GM23338 (cell line): ENCODE data around the gene TNFAIP8L3. TPM values are rescaled to one million over a fixed set of nuclear protein-coding genes. Genes with fewer than 3 reads are reported as not detected.

ENCODE experiments used
- ATAC-seq: fragments of 200-7000 bp; cut with Tn5 transposase; 3 replicates; pipeline ENCODE4 v1.9.1; 2020
- DNase-seq: peaks from one replicate; pipeline ENCODE4 v3.0.0-alpha.2; 2015; ENCODE audit warnings: low spot score
- H2AFZ ChIP-seq: fragments of 200-600 bp; sonication (generic); 2 replicates; pipeline ENCODE4 v1.8.0; 2016; ENCODE audit warnings: antibody characterized with exemption, mild to moderate bottlenecking, moderate library complexity
- H3F3A ChIP-seq: fragments of 200-600 bp; sonication (generic); replicated peaks from 2 replicates; pipeline ENCODE4 v1.8.0; 2017; ENCODE audit warnings: antibody characterized with exemption, mixed run types, low read depth
- H3K27ac ChIP-seq: fragments of 200-600 bp; sonication (generic); 2 replicates; pipeline ENCODE4 v1.6.1; 2016; ENCODE audit warnings: low read depth
- H3K27me3 ChIP-seq: fragments of 200-600 bp; sonication (generic); 2 replicates; pipeline ENCODE4 v1.8.0; 2016; ENCODE audit warnings: mild to moderate bottlenecking, mixed run types, moderate library complexity; ENCODE audit not compliant: insufficient read depth
- H3K36me3 ChIP-seq: fragments of 200-600 bp; sonication (generic); 2 replicates; pipeline ENCODE4 v1.8.0; 2016; ENCODE audit warnings: mild to moderate bottlenecking; ENCODE audit not compliant: insufficient read depth
- H3K4me1 ChIP-seq: fragments of 200-600 bp; sonication (generic); 2 replicates; pipeline ENCODE4 v1.8.0; 2016; ENCODE audit warnings: mild to moderate bottlenecking, moderate library complexity; ENCODE audit not compliant: insufficient read depth
- H3K4me2 ChIP-seq: fragments of 200-600 bp; sonication (generic); 2 replicates; pipeline ENCODE4 v1.7.1; 2017; ENCODE audit warnings: mixed run types
- H3K4me3 ChIP-seq: fragments of 200-600 bp; sonication (generic); 2 replicates; pipeline ENCODE4 v1.6.1; 2016; ENCODE audit warnings: mixed run types
- H3K79me2 ChIP-seq: fragments of 200-600 bp; sonication (generic); replicated peaks from 2 replicates; pipeline ENCODE4 v1.8.0; 2017; ENCODE audit warnings: mild to moderate bottlenecking; ENCODE audit not compliant: insufficient read depth
- H3K9me2 ChIP-seq: fragments of 200-600 bp; sonication (generic); 2 replicates; pipeline ENCODE4 v1.8.0; 2017; ENCODE audit not compliant: insufficient read depth
- H4K20me1 ChIP-seq: fragments of 200-600 bp; sonication (generic); replicated peaks from 2 replicates; pipeline ENCODE4 v1.8.0; 2017; ENCODE audit warnings: mild to moderate bottlenecking; ENCODE audit not compliant: insufficient read depth
- H3K27ac Mint-ChIP-seq: 2 replicates; pipeline ENCODE4 v1.8.0; 2020; ENCODE audit warnings: inconsistent platforms, mild to moderate bottlenecking, moderate library complexity, mixed read lengths
- H3K27me3 Mint-ChIP-seq: 3 replicates; pipeline ENCODE4 v1.8.0; 2022; ENCODE audit warnings: low read depth, mild to moderate bottlenecking, moderate library complexity, mixed read lengths, inconsistent platforms; ENCODE audit not compliant: insufficient read depth, poor library complexity
- H3K36me3 Mint-ChIP-seq: 3 replicates; pipeline ENCODE4 v1.8.0; 2021; ENCODE audit warnings: low read depth, mild to moderate bottlenecking, inconsistent platforms, moderate library complexity, mixed read lengths
- H3K4me1 Mint-ChIP-seq: 3 replicates; pipeline ENCODE4 v1.8.0; 2020; ENCODE audit warnings: mild to moderate bottlenecking, inconsistent platforms, mixed read lengths
- H3K4me3 Mint-ChIP-seq: 3 replicates; pipeline ENCODE4 v1.8.0; 2021; ENCODE audit warnings: moderate library complexity, mild to moderate bottlenecking, inconsistent platforms, mixed read lengths
- H3K9me3 Mint-ChIP-seq: 3 replicates; pipeline ENCODE4 v1.8.0; 2020; ENCODE audit warnings: moderate library complexity, mild to moderate bottlenecking, inconsistent platforms, mixed read lengths
- EZH2phosphoT487 ChIP-seq: fragments of 200-600 bp; sonication (generic); IDR thresholded peaks from one replicate; pipeline ENCODE4 v1.8.1; 2018; ENCODE audit warnings: antibody characterized with exemption; ENCODE audit not compliant: unreplicated experiment
- JUNB ChIP-seq: IDR thresholded peaks from one replicate; pipeline ENCODE4 v1.6.1; 2016; ENCODE audit warnings: antibody characterized with exemption; ENCODE audit not compliant: unreplicated experiment
- STAT1 ChIP-seq: IDR thresholded peaks from one replicate; pipeline ENCODE4 v1.6.1; 2016; ENCODE audit warnings: antibody characterized with exemption; ENCODE audit not compliant: unreplicated experiment
- ZNF114 ChIP-seq: fragments of 250-450 bp; sonication (Bioruptor Pico); IDR thresholded peaks from 2 replicates; pipeline ENCODE4 v1.5.0; 2020; ENCODE audit warnings: mild to moderate bottlenecking, moderate library complexity
- polyA plus RNA-seq: library from polyadenylated mRNA; unstranded; fragments of >200 nt; fragmentation: Nextera tagmentation; extraction: Ambion mirVana; gene quantifications from 2 replicates; pipeline ENCODE4 v1.2.1, GENCODE V29; 2016
- total RNA-seq: library from RNA; depleted of rRNA; stranded (reverse); fragments of >200 nt; shearing (Covaris generic); gene quantifications from 2 replicates; pipeline ENCODE4 v1.2.3, GENCODE V29; 2014
- TF ChIP-seq, protein P1 (sequence below): IDR thresholded peaks from one replicate; pipeline ENCODE4 v1.6.1; 2018; ENCODE audit warnings: antibody characterized with exemption; ENCODE audit not compliant: unreplicated experiment
- TF ChIP-seq, protein P2 (sequence below), 2 experiments: fragments of 200-600 bp in 1 of 2; sonication (generic) in 1 of 2; conservative IDR thresholded peaks; 2 replicates each; pipeline versions ENCODE4 v1.5.1 to v1.6.1; 2016 to 2017; ENCODE audit warnings: antibody characterized with exemption in 2 of 2, low read depth in 2 of 2, mild to moderate bottlenecking in 2 of 2, moderate library complexity in 1 of 2

Gene TNFAIP8L3
- total and polyA plus RNA-seq, 2 experiments from 2014 or later = 0.23 to 0.31 TPM

DNA sequence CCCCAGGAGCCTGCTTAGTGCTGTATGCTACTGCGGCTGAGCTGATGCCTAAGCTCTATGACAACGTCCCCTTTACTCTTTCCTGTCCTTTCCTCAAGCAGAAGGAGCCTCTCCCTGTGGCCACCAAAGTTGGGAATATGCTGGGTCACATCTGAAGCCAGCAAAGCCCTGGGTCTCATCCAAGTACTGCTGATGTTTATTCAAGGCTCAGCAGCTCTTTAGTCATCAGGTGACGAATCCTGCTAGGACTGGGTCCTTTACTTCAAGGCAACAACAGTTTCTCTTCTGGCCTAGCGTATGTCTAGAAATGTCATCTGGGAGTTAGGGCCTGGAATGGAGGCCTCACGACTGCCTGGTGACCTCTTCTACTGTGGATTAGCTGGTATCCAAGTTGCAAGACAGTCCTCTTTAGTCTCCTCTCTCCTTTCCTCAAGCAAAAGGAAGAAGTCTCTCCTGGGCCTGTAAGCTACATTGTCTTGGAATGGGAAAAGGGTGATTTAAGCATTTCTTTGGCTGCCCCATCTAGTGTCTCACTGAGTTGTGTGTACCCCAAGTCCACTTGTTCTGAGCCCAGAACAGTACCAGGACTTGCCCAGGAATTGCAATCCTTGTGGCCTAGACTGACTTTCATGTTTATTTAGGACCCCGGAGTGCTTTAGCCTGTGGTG is 63.9 kb downstream of the TNFAIP8L3 start:
- Histone ChIP-seq H3K27me3 (no peaks in the 10 kb centered on the region), H2AFZ (no peak overlapping the region), H3K36me3 (no peaks in the 10 kb centered on the region), H3F3A (no peaks in the 10 kb centered on the region), H4K20me1 (no peaks in the 10 kb centered on the region), H3K4me1 (no peaks in the 10 kb centered on the region), H3K79me2 (no peaks in the 10 kb centered on the region), H3K4me3 (no peak overlapping the region), H3K4me2 (no peak overlapping the region), H3K9me2 (no peaks in the 10 kb centered on the region), H3K27ac (no peak overlapping the region)
- Mint-ChIP-seq H3K36me3 (peaks cover 9% of the 10 kb centered on the region; the same call in 1 of the 3 replicates), H3K9me3 (peaks cover 23% of the 10 kb centered on the region; the same call in 2 of the 3 replicates), H3K27ac (no peak overlapping the region), H3K4me3 (no peak overlapping the region), H3K27me3 (no peaks in the 10 kb centered on the region), H3K4me1 (no peaks in the 10 kb centered on the region)
- DNase-seq (no peak), ATAC-seq (no peak)
- no peak for TF ChIP-seq ZNF114 (CRISPR knock-in tag)

DNA sequence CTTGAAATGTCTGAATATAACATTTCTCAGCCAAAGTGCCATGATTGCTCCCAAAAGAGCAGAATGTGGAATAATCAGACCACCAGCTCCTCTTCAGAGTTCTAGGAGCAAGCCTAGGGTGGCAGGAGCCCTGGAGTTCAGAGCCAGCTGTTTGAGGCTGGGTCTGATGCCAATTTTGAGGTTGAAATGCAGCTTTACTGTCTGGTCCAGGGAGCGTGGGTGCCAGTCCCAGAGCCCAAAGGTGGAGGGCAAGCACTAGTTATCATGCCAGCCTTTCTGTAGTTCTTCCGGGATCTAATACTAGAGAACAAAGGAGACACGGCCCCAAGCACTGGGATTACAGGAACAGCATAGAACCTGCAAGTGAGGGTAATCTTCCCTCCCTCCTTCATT is 69.3 kb downstream of the TNFAIP8L3 start:
- H3K36me3 Mint-ChIP-seq = peaks cover 4% of the 10 kb centered on the region; the same call in 1 of the 3 replicates
- Histone ChIP-seq H3K4me2 (no peak overlapping the region), H2AFZ (no peak overlapping the region), H3K36me3 (no peaks in the 10 kb centered on the region), H3K27me3 (no peaks in the 10 kb centered on the region), H3K79me2 (no peaks in the 10 kb centered on the region), H3K4me3 (no peak overlapping the region), H4K20me1 (no peaks in the 10 kb centered on the region), H3K27ac (no peak overlapping the region), H3K9me2 (no peaks in the 10 kb centered on the region), H3K4me1 (no peaks in the 10 kb centered on the region), H3F3A (no peaks in the 10 kb centered on the region)
- ATAC-seq = no peak
- H3K4me3 Mint-ChIP-seq = no peak overlapping the region
- no peak overlapping the region for H3K27ac Mint-ChIP-seq
- no peaks in the 10 kb centered on the region for H3K4me1 Mint-ChIP-seq
- peaks cover 2% of the 10 kb centered on the region for H3K27me3 Mint-ChIP-seq
- peaks cover 8% of the 10 kb centered on the region; the same call in 2 of the 3 replicates for H3K9me3 Mint-ChIP-seq
- no peak for TF ChIP-seq STAT1
- no peak for DNase-seq

DNA sequence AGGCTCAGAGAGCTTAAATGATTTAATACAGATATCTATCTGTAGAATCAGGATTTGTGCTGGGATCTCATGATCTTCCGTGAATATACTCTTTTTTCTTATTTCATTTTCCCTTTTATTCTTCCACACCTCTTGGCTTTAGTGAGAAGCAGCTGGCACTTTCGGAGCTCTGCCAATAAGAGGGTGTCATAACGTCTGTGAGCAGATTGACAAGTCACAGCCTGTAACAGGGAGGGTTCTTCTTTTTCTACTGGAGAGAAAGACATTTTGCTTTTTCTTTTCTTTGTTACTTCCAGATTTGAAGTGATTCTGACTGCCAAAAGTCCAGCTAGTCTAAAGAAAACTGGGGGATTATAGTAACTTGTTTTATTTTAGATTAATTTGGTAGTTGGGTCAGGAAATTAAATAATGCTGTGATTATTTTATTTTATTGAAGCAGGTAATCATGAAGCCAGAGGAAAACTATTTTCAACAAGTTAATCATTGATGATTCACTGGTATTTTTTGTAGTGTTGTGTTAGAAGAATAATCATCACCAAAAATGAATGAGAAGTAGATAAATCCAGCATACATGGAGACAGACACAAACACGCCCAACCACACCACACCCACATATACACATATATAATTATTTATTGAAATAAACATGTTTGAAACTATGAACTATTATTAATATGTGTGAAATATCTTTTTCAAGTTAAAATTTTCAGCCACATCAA is 69.8 kb downstream of the TNFAIP8L3 start:
- no peak overlapping the region for H3K4me3 ChIP-seq
- no peaks in the 10 kb centered on the region for H3F3A ChIP-seq
- H3K79me2 ChIP-seq = no peaks in the 10 kb centered on the region
- peaks cover 2% of the 10 kb centered on the region for H3K27me3 Mint-ChIP-seq
- H3K36me3 ChIP-seq = no peaks in the 10 kb centered on the region
- no peak overlapping the region for H3K27ac ChIP-seq
- H3K4me1 ChIP-seq = no peaks in the 10 kb centered on the region
- no peaks in the 10 kb centered on the region for H3K4me1 Mint-ChIP-seq
- no peaks in the 10 kb centered on the region for H3K9me2 ChIP-seq
- H4K20me1 ChIP-seq = no peaks in the 10 kb centered on the region
- H3K9me3 Mint-ChIP-seq = peaks cover 9% of the 10 kb centered on the region; the same call in 2 of the 3 replicates
- H3K36me3 Mint-ChIP-seq = peaks cover 4% of the 10 kb centered on the region; the same call in 1 of the 3 replicates
- no peak for ATAC-seq
- no peak for DNase-seq
- no peak overlapping the region for H2AFZ ChIP-seq
- H3K4me3 Mint-ChIP-seq = no peak overlapping the region
- no peak overlapping the region for H3K4me2 ChIP-seq
- no peak overlapping the region for H3K27ac Mint-ChIP-seq
- H3K27me3 ChIP-seq = no peaks in the 10 kb centered on the region
- TF ChIP-seq, protein P1, sequence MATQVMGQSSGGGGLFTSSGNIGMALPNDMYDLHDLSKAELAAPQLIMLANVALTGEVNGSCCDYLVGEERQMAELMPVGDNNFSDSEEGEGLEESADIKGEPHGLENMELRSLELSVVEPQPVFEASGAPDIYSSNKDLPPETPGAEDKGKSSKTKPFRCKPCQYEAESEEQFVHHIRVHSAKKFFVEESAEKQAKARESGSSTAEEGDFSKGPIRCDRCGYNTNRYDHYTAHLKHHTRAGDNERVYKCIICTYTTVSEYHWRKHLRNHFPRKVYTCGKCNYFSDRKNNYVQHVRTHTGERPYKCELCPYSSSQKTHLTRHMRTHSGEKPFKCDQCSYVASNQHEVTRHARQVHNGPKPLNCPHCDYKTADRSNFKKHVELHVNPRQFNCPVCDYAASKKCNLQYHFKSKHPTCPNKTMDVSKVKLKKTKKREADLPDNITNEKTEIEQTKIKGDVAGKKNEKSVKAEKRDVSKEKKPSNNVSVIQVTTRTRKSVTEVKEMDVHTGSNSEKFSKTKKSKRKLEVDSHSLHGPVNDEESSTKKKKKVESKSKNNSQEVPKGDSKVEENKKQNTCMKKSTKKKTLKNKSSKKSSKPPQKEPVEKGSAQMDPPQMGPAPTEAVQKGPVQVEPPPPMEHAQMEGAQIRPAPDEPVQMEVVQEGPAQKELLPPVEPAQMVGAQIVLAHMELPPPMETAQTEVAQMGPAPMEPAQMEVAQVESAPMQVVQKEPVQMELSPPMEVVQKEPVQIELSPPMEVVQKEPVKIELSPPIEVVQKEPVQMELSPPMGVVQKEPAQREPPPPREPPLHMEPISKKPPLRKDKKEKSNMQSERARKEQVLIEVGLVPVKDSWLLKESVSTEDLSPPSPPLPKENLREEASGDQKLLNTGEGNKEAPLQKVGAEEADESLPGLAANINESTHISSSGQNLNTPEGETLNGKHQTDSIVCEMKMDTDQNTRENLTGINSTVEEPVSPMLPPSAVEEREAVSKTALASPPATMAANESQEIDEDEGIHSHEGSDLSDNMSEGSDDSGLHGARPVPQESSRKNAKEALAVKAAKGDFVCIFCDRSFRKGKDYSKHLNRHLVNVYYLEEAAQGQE = no peak
- TF ChIP-seq, protein P2, sequence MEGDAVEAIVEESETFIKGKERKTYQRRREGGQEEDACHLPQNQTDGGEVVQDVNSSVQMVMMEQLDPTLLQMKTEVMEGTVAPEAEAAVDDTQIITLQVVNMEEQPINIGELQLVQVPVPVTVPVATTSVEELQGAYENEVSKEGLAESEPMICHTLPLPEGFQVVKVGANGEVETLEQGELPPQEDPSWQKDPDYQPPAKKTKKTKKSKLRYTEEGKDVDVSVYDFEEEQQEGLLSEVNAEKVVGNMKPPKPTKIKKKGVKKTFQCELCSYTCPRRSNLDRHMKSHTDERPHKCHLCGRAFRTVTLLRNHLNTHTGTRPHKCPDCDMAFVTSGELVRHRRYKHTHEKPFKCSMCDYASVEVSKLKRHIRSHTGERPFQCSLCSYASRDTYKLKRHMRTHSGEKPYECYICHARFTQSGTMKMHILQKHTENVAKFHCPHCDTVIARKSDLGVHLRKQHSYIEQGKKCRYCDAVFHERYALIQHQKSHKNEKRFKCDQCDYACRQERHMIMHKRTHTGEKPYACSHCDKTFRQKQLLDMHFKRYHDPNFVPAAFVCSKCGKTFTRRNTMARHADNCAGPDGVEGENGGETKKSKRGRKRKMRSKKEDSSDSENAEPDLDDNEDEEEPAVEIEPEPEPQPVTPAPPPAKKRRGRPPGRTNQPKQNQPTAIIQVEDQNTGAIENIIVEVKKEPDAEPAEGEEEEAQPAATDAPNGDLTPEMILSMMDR (conservative IDR thresholded peaks at IDR 0.05; ENCODE audit: low read depth in 2 of 2) = no peak
- TF ChIP-seq JUNB (no peak), EZH2phosphoT487 (no peak)
